Cardiac muscle cell (in vitro differentiated cells and primary cell): Measurements from ENCODE around the gene SMAD3. TPM values are rescaled to one million over a fixed set of nuclear protein-coding genes. Genes with fewer than 3 reads are reported as not detected.

Experiments
- DNase-seq, 2 donors: peaks; one replicate each; pipeline versions ENCODE4 v3.0.0 to v3.0.0-alpha.2; 2010 to 2017; ENCODE audit warnings: low read depth in 1 of 2, low spot score in 1 of 2
- H3K27ac ChIP-seq: fragments of 200-600 bp; sonication (generic); 2 replicates; pipeline ENCODE4 v1.5.1; 2016
- H3K27me3 ChIP-seq: fragments of 200-600 bp; sonication (generic); 2 replicates; pipeline ENCODE4 v1.6.0; 2016; ENCODE audit warnings: control low read depth
- H3K36me3 ChIP-seq: fragments of 200-600 bp; sonication (generic); 2 replicates; pipeline ENCODE4 v1.5.1; 2016; ENCODE audit warnings: control low read depth
- H3K4me1 ChIP-seq: fragments of 200-600 bp; sonication (generic); 2 replicates; pipeline ENCODE4 v1.8.1; 2017; ENCODE audit warnings: low read depth, mild to moderate bottlenecking, mixed run types
- H3K4me3 ChIP-seq: fragments of 200-600 bp; sonication (generic); 2 replicates; pipeline ENCODE4 v1.5.1; 2016; ENCODE audit warnings: mild to moderate bottlenecking
- H3K9me3 ChIP-seq: fragments of 200-600 bp; sonication (generic); 2 replicates; pipeline ENCODE4 v1.5.1; 2017; ENCODE audit warnings: low read depth, mild to moderate bottlenecking, control low read depth
- polyA plus RNA-seq: library from polyadenylated mRNA; unstranded; fragments of >200 nt; fragmentation: Nextera tagmentation; extraction: Ambion mirVana; gene quantifications from 2 replicates; pipeline ENCODE4 v1.2.1, GENCODE V29; 2016
- total RNA-seq: library from RNA; depleted of rRNA; stranded (reverse); fragments of >200 nt; gene quantifications from 2 replicates; pipeline ENCODE4 v1.2.3, GENCODE V29; 2016
- TF ChIP-seq, protein P1 (sequence below): IDR thresholded peaks from 2 replicates; pipeline ENCODE4 v1.5.1; 2012; ENCODE audit warnings: low read depth, mild to moderate bottlenecking, low read length

Gene SMAD3
- total and polyA plus RNA-seq, 2 experiments from 2014 or later, result 16.3 to 29.2 TPM

DNA sequence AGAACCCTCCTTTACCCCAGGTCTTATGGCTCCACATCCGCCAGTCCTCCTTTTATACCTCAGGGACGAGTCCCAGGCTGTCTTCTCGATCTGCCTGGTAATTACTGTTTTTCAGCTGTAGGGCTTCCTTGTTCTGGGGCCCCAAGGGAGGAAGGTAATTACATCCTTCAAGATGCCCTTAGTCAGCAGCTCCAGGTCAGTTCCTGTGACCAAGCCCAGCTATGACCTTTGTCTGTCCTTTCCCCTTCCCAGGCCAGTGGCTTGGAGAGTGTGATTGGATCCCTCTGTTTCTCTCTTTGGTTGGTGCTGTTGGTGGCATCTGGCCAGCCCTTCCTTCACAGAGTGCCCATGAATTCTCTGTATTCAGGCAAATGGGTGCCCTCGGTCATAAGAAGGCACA lies 96.5 kb downstream of the SMAD3 start:
- Histone ChIP-seq H3K4me3 (no peak overlapping the region), H3K9me3 (no peaks in the 10 kb centered on the region), H3K27me3 (no peaks in the 10 kb centered on the region), H3K36me3 (no peaks in the 10 kb centered on the region), H3K4me1 (peaks cover 35% of the 10 kb centered on the region), H3K27ac (no peak overlapping the region)
- TF ChIP-seq, protein P1, sequence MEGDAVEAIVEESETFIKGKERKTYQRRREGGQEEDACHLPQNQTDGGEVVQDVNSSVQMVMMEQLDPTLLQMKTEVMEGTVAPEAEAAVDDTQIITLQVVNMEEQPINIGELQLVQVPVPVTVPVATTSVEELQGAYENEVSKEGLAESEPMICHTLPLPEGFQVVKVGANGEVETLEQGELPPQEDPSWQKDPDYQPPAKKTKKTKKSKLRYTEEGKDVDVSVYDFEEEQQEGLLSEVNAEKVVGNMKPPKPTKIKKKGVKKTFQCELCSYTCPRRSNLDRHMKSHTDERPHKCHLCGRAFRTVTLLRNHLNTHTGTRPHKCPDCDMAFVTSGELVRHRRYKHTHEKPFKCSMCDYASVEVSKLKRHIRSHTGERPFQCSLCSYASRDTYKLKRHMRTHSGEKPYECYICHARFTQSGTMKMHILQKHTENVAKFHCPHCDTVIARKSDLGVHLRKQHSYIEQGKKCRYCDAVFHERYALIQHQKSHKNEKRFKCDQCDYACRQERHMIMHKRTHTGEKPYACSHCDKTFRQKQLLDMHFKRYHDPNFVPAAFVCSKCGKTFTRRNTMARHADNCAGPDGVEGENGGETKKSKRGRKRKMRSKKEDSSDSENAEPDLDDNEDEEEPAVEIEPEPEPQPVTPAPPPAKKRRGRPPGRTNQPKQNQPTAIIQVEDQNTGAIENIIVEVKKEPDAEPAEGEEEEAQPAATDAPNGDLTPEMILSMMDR, result no peak
- DNase-seq, result no peak

DNA sequence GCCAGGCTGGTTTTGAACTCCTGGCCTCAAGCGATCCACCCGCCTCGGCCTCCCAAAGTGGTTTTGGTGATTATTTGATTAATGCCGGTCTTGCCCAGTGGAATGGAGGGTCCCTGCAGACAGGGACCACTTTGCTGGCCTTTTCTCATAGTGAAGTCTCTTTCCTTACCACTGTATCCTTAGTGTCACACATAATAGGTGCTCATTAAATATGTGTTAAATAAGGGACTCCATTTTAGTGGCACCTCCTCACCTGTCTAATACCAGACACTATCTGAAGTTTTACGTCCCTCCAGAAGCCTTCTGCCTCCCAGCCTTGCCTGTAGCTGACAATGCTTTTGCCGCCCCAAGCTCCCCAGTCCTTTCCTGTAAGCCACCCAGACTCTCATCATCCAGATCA lies 97.8 kb downstream of the SMAD3 start:
- Histone ChIP-seq H3K36me3 (no peaks in the 10 kb centered on the region), H3K27ac (no peak overlapping the region)

DNA sequence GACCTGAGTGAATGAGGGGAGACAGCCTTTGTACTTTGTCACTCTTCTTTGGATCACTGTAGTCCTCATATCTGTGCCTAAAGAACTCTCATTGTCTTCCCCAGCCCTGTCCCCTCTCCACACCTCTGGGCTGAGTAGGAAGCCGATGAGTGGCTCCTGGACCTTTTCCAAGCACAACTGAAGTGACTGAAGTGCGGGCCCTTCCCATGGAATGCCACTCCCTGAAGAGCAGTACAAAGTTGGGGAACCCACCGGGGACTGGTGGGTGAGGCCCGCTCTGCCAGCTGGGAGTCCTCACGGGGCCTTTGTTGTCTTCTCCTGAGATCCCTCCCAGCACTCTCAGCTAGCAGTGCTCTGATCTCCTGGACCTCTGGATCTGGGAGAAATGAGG lies 99.0 kb downstream of the SMAD3 start:
- Histone ChIP-seq H3K4me3 (no peak overlapping the region), H3K4me1 (peaks cover 35% of the 10 kb centered on the region), H3K27ac (peak overlapping the region; percentile 69), H3K9me3 (no peaks in the 10 kb centered on the region), H3K27me3 (no peaks in the 10 kb centered on the region), H3K36me3 (no peaks in the 10 kb centered on the region)
- TF ChIP-seq, protein P1, result no peak
- DNase-seq, result peak; percentile 35 to 81

More for the DNA sequence above, 97.8 kb downstream of the SMAD3 start:
- TF ChIP-seq, protein P1, result no peak
- DNase-seq, result no peak
- Histone ChIP-seq H3K27me3 (no peaks in the 10 kb centered on the region), H3K4me3 (no peak overlapping the region), H3K4me1 (peaks cover 35% of the 10 kb centered on the region), H3K9me3 (no peaks in the 10 kb centered on the region)

DNA sequence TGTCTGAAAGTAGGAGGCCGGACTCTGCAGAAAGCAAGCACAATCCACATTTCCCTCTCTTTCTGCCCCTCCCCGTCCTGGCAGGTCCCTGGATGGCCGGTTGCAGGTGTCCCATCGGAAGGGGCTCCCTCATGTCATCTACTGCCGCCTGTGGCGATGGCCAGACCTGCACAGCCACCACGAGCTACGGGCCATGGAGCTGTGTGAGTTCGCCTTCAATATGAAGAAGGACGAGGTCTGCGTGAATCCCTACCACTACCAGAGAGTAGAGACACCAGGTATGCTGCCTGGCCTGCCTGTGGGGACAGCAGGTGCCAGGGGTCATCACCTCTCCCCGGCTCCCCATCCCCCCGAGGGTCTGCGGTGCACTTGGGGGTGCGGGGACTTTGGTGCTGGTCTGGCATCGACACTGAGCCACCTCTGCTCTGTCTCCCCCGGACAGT lies 99.4 kb downstream of the SMAD3 start:
- H3K4me3 ChIP-seq, result no peak overlapping the region
- peaks cover 35% of the 10 kb centered on the region for H3K4me1 ChIP-seq
- peak overlapping the region; percentile 69 for H3K27ac ChIP-seq
- no peaks in the 10 kb centered on the region for H3K9me3 ChIP-seq
- TF ChIP-seq, protein P1, result no peak
- no peaks in the 10 kb centered on the region for H3K36me3 ChIP-seq
- no peaks in the 10 kb centered on the region for H3K27me3 ChIP-seq
- peak in 1 of 2 donors; percentile 55 for DNase-seq

DNA sequence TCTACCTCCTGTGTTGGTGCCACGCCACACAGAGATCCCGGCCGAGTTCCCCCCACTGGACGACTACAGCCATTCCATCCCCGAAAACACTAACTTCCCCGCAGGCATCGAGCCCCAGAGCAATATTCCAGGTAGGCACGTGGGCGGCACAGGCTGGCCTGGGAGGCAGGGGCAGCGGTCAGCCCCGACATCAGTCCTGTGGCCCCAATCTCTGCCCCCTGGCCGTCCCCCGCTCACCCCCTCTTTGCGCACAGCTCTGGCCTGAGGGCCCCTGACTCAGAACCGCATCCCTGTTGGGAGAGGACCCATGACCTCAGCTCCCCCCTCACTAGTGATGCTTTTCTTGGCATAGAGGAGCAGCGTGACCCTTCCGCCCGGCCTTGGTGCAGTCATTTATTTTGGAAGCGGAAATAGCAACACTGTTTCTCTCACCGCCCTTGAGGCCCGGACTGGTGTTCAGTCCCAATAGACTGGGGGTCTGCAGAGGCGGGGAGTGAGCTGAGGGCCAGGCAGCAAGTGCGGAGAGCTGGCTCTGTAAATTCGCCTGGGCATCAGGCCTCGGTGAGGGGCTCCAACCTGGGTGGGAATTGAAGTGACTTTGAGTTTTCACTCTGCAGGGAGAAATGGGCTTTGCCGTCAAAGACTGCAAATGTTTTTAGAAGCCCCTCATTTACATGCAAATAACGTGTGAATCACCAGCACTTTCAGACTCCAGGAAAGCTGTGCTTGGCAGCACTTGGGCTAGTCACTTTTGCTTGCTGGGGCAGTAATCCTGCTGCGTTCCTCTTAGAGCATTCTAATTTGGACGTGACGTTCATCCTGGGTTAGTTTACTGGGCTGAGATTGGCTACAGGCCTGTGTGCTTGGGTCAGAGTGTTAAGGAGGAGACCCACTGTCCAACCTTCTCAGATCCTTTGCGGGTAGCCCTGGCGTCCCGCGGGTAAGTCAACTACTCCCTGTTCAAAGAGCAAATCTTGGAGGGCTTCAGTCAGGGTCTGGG lies 100.2 kb downstream of the SMAD3 start:
- Histone ChIP-seq H3K9me3 (no peaks in the 10 kb centered on the region), H3K4me1 (peaks cover 35% of the 10 kb centered on the region), H3K36me3 (no peaks in the 10 kb centered on the region), H3K27ac (no peak overlapping the region), H3K4me3 (no peak overlapping the region), H3K27me3 (no peaks in the 10 kb centered on the region)
- DNase-seq, result peak in 1 of 2 donors; percentile 56
- TF ChIP-seq, protein P1, result no peak
